H1 (cell line): Measurements from ENCODE around the gene CPPED1. TPM values are rescaled to one million over a fixed set of nuclear protein-coding genes. Genes with fewer than 3 reads are reported as not detected.

Experiments used
- CTCF ChIA-PET: fragments of 300-600 bp; sonication (Branson Sonifier 250); formaldehyde crosslinking; loops from one replicate; lab custom pipeline; 2021; ENCODE audit not compliant: partially characterized antibody; lab: Charles Lee
- POLR2A ChIA-PET: fragments of 300-600 bp; sonication (Branson Sonifier 250); formaldehyde crosslinking; loops from one replicate; lab custom pipeline; 2021; ENCODE audit warnings: inconsistent platforms; ENCODE audit not compliant: partially characterized antibody; lab: Charles Lee
- DNase-seq, 2 experiments: peaks; one replicate each; pipeline versions ENCODE4 v3.0.0 to v3.0.0-alpha.2; 2010 to 2022; ENCODE audit warnings: low spot score in 2 of 2, low read depth in 1 of 2, mixed read lengths in 1 of 2
- FAIRE-seq: peaks from 2 replicates; lab custom pipeline; 2011; peaks lifted over from hg19 to GRCh38; lab: Jason Lieb, UNC
- H2AFZ ChIP-seq: 2 replicates; pipeline ENCODE4 v1.8.1; 2012; ENCODE audit warnings: low read length, inconsistent platforms
- H2AK5ac ChIP-seq: 2 replicates; pipeline ENCODE4 v1.6.1; 2013; ENCODE audit warnings: low read depth, low read length
- H2BK120ac ChIP-seq: replicated peaks from 2 replicates; pipeline ENCODE3; 2013; ENCODE audit warnings: low read depth, low read length, inconsistent platforms
- H2BK12ac ChIP-seq: 2 replicates; pipeline ENCODE4 v1.6.1; 2013; ENCODE audit warnings: low read depth, low read length
- H2BK15ac ChIP-seq: 2 replicates; pipeline ENCODE4 v1.6.1; 2013; ENCODE audit warnings: low read length
- H2BK20ac ChIP-seq: 2 replicates; pipeline ENCODE4 v1.6.1; 2013; ENCODE audit warnings: low read length
- H2BK5ac ChIP-seq: 2 replicates; pipeline ENCODE4 v1.6.1; 2013; ENCODE audit warnings: low read depth, low read length
- H3K14ac ChIP-seq: 2 replicates; pipeline ENCODE4 v1.6.1; 2013; ENCODE audit warnings: inconsistent platforms; ENCODE audit not compliant: insufficient read length
- H3K18ac ChIP-seq: 2 replicates; pipeline ENCODE4 v1.6.1; 2013; ENCODE audit warnings: low read length; ENCODE audit errors: extremely low read depth
- H3K23ac ChIP-seq: 2 replicates; pipeline ENCODE4 v1.6.1; 2013; ENCODE audit warnings: inconsistent platforms; ENCODE audit not compliant: insufficient read length
- H3K23me2 ChIP-seq: 2 replicates; pipeline ENCODE4 v1.6.1; 2013; ENCODE audit warnings: low read depth, low read length
- H3K27ac ChIP-seq: 2 replicates; pipeline ENCODE4 v1.6.1; 2011; ENCODE audit warnings: low read depth, low read length, inconsistent platforms
- H3K27me3 ChIP-seq, 4 experiments: replicated peaks in 1 of 4; 1 replicate in 1 of 4; 2 replicates in 3 of 4; pipeline versions ENCODE4 v1.6.1 to v1.8.1; 2011 to 2013; ENCODE audit warnings: low read length in 3 of 4, mild to moderate bottlenecking in 3 of 4, inconsistent platforms in 2 of 4, mixed read lengths in 2 of 4, moderate library complexity in 1 of 4; ENCODE audit not compliant: control insufficient read depth in 3 of 4, insufficient read depth in 3 of 4; ENCODE audit errors: extremely low read depth in 1 of 4
- H3K36me3 ChIP-seq, 4 experiments: 2 replicates each; pipeline versions ENCODE4 v1.6.1 to v1.8.1; 2011 to 2013; ENCODE audit warnings: mild to moderate bottlenecking in 4 of 4, low read length in 3 of 4, moderate library complexity in 2 of 4, control low read depth in 1 of 4, inconsistent platforms in 1 of 4; ENCODE audit not compliant: insufficient read depth in 4 of 4, control insufficient read depth in 2 of 4
- H3K4ac ChIP-seq: replicated peaks from 2 replicates; pipeline ENCODE3; 2013; ENCODE audit warnings: low read length, low read depth, mixed read lengths, inconsistent platforms; ENCODE audit not compliant: insufficient read length
- H3K4me1 ChIP-seq, 4 experiments: replicated peaks in 1 of 4; 1 replicate in 1 of 4; 2 replicates in 3 of 4; pipeline versions ENCODE4 v1.6.1 to v1.8.1; 2011 to 2013; ENCODE audit warnings: low read length in 3 of 4, inconsistent platforms in 2 of 4, mixed read lengths in 1 of 4; ENCODE audit not compliant: insufficient read depth in 4 of 4, control insufficient read depth in 3 of 4
- H3K4me2 ChIP-seq, 2 experiments: 2 replicates each; pipeline versions ENCODE4 v1.6.1 to v1.8.1; 2011 to 2013; ENCODE audit warnings: low read depth in 2 of 2, low read length in 2 of 2, control low read depth in 1 of 2, inconsistent platforms in 1 of 2, mild to moderate bottlenecking in 1 of 2; ENCODE audit not compliant: insufficient read depth in 1 of 2
- H3K4me3 ChIP-seq, 4 experiments: fragments of 200-600, 300-600 bp in 1 of 4; sonication (generic), shearing (Covaris generic), sonication (Bioruptor Twin) in 1 of 4; 2 replicates each; pipeline versions ENCODE4 v1.5.1 to v1.8.1; 2011 to 2016; ENCODE audit warnings: low read length in 4 of 4, low read depth in 3 of 4, control low read depth in 2 of 4, inconsistent platforms in 2 of 4, mild to moderate bottlenecking in 2 of 4, mixed read lengths in 1 of 4, moderate library complexity in 1 of 4; ENCODE audit not compliant: insufficient read depth in 2 of 4; ENCODE audit errors: extremely low read depth in 1 of 4
- H3K56ac ChIP-seq: replicated peaks from 2 replicates; pipeline ENCODE3; 2013; ENCODE audit warnings: low read depth, mild to moderate bottlenecking, mixed read lengths, low read length, inconsistent platforms; ENCODE audit not compliant: insufficient read length
- H3K79me1 ChIP-seq: 2 replicates; pipeline ENCODE4 v1.6.1; 2013; ENCODE audit warnings: low read depth, low read length, control low read depth
- H3K79me2 ChIP-seq, 2 experiments: 2 replicates each; pipeline versions ENCODE4 v1.6.1 to v1.8.1; 2012 to 2013; ENCODE audit warnings: low read length in 2 of 2, mild to moderate bottlenecking in 2 of 2, inconsistent platforms in 1 of 2; ENCODE audit not compliant: insufficient read depth in 2 of 2, control insufficient read depth in 1 of 2
- H3K9ac ChIP-seq, 4 experiments: replicated peaks in 1 of 4; 1 replicate in 1 of 4; 2 replicates in 3 of 4; pipeline versions ENCODE4 v1.6.1 to v1.8.1; 2011 to 2013; ENCODE audit warnings: low read depth in 3 of 4, low read length in 3 of 4, control low read depth in 2 of 4, mild to moderate bottlenecking in 2 of 4, moderate library complexity in 2 of 4, inconsistent platforms in 1 of 4; ENCODE audit errors: extremely low read depth in 1 of 4
- H3K9me3 ChIP-seq, 2 experiments: 2 replicates each; pipeline versions ENCODE4 v1.6.1 to v1.8.1; 2012 to 2013; ENCODE audit warnings: mild to moderate bottlenecking in 2 of 2, moderate library complexity in 2 of 2, control low read depth in 1 of 2, inconsistent platforms in 1 of 2, low read depth in 1 of 2, low read length in 1 of 2, mixed read lengths in 1 of 2; ENCODE audit not compliant: insufficient read depth in 2 of 2
- H4K20me1 ChIP-seq, 2 experiments: replicated peaks in 1 of 2; 2 replicates each; pipeline versions ENCODE3 to v1.8.1; 2011 to 2013; ENCODE audit warnings: inconsistent platforms in 2 of 2, low read length in 2 of 2, mild to moderate bottlenecking in 1 of 2; ENCODE audit not compliant: insufficient read depth in 2 of 2, control insufficient read depth in 1 of 2
- H4K5ac ChIP-seq: 2 replicates; pipeline ENCODE4 v1.6.1; 2013; ENCODE audit warnings: low read length, low read depth, mixed read lengths, inconsistent platforms; ENCODE audit not compliant: insufficient read length
- H4K8ac ChIP-seq: 2 replicates; pipeline ENCODE4 v1.8.0; 2013; ENCODE audit warnings: mild to moderate bottlenecking, moderate library complexity, low read length, inconsistent platforms; ENCODE audit not compliant: insufficient read depth; ENCODE audit errors: extremely low read depth
- H4K91ac ChIP-seq: replicated peaks from 2 replicates; pipeline ENCODE3; 2013; ENCODE audit warnings: low read length, mixed read lengths, inconsistent platforms; ENCODE audit not compliant: insufficient read length
- CBX8 ChIP-seq: fragments of 300-800, 300-1000 bp; sonication (generic); IDR thresholded peaks from 2 replicates; pipeline ENCODE4 v1.7.1; 2016; ENCODE audit warnings: low read depth, low read length, borderline replicate concordance
- GABPA ChIP-seq: IDR thresholded peaks from 2 replicates; pipeline ENCODE4 v1.6.1; 2011; ENCODE audit warnings: mild to moderate bottlenecking, low read length, moderate library complexity, borderline replicate concordance; ENCODE audit not compliant: insufficient read depth
- GTF2F1 ChIP-seq: IDR thresholded peaks from 2 replicates; pipeline ENCODE4 v1.6.1; 2012; ENCODE audit warnings: low read depth, low read length, improper control_type of control experiment, borderline replicate concordance
- HDAC6 ChIP-seq: IDR thresholded peaks from one replicate; pipeline ENCODE4 v1.7.1; 2012; ENCODE audit warnings: low read depth, mild to moderate bottlenecking, inconsistent platforms, low read length, moderate library complexity
- NANOG ChIP-seq: IDR thresholded peaks from 2 replicates; pipeline ENCODE4 v1.6.1; 2011; ENCODE audit warnings: low read length, low read depth, mild to moderate bottlenecking, inconsistent platforms; ENCODE audit not compliant: insufficient read depth, poor library complexity, severe bottlenecking
- NRF1 ChIP-seq: IDR thresholded peaks from 2 replicates; pipeline ENCODE4 v1.6.1; 2011; ENCODE audit warnings: mild to moderate bottlenecking, low read depth, low read length, improper control_type of control experiment
- RFX5 ChIP-seq: IDR thresholded peaks from 2 replicates; pipeline ENCODE4 v1.6.1; 2011; ENCODE audit warnings: low read depth, low read length, improper control_type of control experiment, borderline replicate concordance
- SAP30 ChIP-seq: fragments of 300-600 bp; sonication (generic); IDR thresholded peaks from 2 replicates; pipeline ENCODE4 v1.7.1; 2012; ENCODE audit warnings: low read length, moderate library complexity, mild to moderate bottlenecking, inconsistent platforms; ENCODE audit not compliant: insufficient read depth, insufficient replicate concordance
- SP2 ChIP-seq: IDR thresholded peaks from 2 replicates; pipeline ENCODE4 v1.6.1; 2012; ENCODE audit warnings: mild to moderate bottlenecking, low read length, inconsistent platforms
- SRF ChIP-seq: IDR thresholded peaks from 2 replicates; pipeline ENCODE4 v1.6.1; 2011; ENCODE audit warnings: mild to moderate bottlenecking, low read depth, low read length, moderate library complexity
- USF2 ChIP-seq: IDR thresholded peaks from 2 replicates; pipeline ENCODE4 v1.6.1; 2011; ENCODE audit warnings: low read length, improper control_type of control experiment
- WGBS, 2 experiments: shearing (Covaris generic) in 1 of 2; methylation state at CpG; one replicate each; pipeline versions ENCODE4 v1.1.6 to v1.1.7; 2013 to 2015; ENCODE audit warnings: low lambda C conversion rate in 2 of 2, mixed read lengths in 2 of 2, inconsistent platforms in 1 of 2, low coverage in 1 of 2, missing lambda C conversion rate in 1 of 2; ENCODE audit not compliant: insufficient replicate concordance in 2 of 2, insufficient coverage in 1 of 2, insufficient read length in 1 of 2; ENCODE audit errors: extremely low coverage in 1 of 2, missing lambda C conversion rate in 1 of 2; 5-methylcytosine and 5-hydroxymethylcytosine counted together
- polyA plus RNA-seq, 7 experiments: library from polyadenylated mRNA; depleted of rRNA in 3 of 7; stranded (reverse) in 5 of 7; unstranded in 2 of 7; fragments of >200 nt in 5 of 7; fragments of 200-250 nt in 2 of 7; gene quantifications; 1 replicate in 5 of 7; 2 replicates in 1 of 7; 4 replicates in 1 of 7; pipeline versions ENCODE4 v1.2.1 to v1.2.3, GENCODE V29; 2011 to 2013; ENCODE audit warnings: missing spikeins in 2 of 7, mixed read lengths in 2 of 7
- total RNA-seq: library from RNA; stranded (reverse); fragmentation: NEBNext Ultra II Directional; extraction: Animal tissue kit (Norgen Biotek cat#: 25700); gene quantifications from 2 replicates; pipeline ENCODE4 v1.2.1, GENCODE V29; 2021

CPPED1 gene
- total and polyA plus RNA-seq, 2 of the 8 experiments (the other 6 are each of a cell fraction or from before 2014, with no cell fraction given): 3.5 to 11.2 TPM

GRCh38 chr16:12778726-12779125 is 25.0 kb downstream of the CPPED1 start:
- H2BK120ac ChIP-seq: no peak overlapping the region
- no peaks in the 10 kb centered on the region for H3K79me1 ChIP-seq
- 87% methylated on average over 2 of the region's 2 CpGs; no CpG with 5 or more reads in 1 of the 2 experiments for WGBS, 2 experiments
- no peaks in the 10 kb centered on the region for H3K9me3 ChIP-seq
- FAIRE-seq (no peak), DNase-seq (no peak)
- H2BK15ac ChIP-seq: no peak overlapping the region
- H3K23me2 ChIP-seq: no peaks in the 10 kb centered on the region
- H3K4ac ChIP-seq: no peak overlapping the region
- no peak overlapping the region for H3K4me2 ChIP-seq
- H2BK20ac ChIP-seq: no peak overlapping the region
- ChIA-PET CTCF (no interaction called here), POLR2A (no interaction called here)
- no peak overlapping the region for H3K18ac ChIP-seq
- no peak overlapping the region for H3K9ac ChIP-seq
- H2AK5ac ChIP-seq: no peak overlapping the region
- H4K20me1 ChIP-seq: peaks cover 0 to 1% of the 10 kb centered on the region in 2 experiments
- H3K27ac ChIP-seq: no peak overlapping the region
- H3K4me3 ChIP-seq: no peak overlapping the region
- H2BK12ac ChIP-seq: no peak overlapping the region
- no peaks in the 10 kb centered on the region for H3K4me1 ChIP-seq
- H3K36me3 ChIP-seq: no peaks in the 10 kb centered on the region; a peak in 2 of 8 replicates
- H3K56ac ChIP-seq: no peak overlapping the region
- H3K27me3 ChIP-seq: no peaks in the 10 kb centered on the region
- H3K14ac ChIP-seq: no peak overlapping the region
- H3K79me2 ChIP-seq: no peaks in the 10 kb centered on the region
- no peak overlapping the region for H3K23ac ChIP-seq
- no peak overlapping the region for H2AFZ ChIP-seq
- no peak overlapping the region for H2BK5ac ChIP-seq
- H4K8ac ChIP-seq: no peak overlapping the region
- no peak overlapping the region for H4K5ac ChIP-seq
- H4K91ac ChIP-seq: no peak overlapping the region
- TF ChIP-seq GABPA (no peak), RFX5 (no peak), SAP30 (no peak), HDAC6 (no peak), GTF2F1 (no peak), SP2 (no peak), CBX8 (no peak), SRF (no peak), NRF1 (no peak), NANOG (no peak), USF2 (no peak)
